Smooth muscle cell (in vitro differentiated cells): ENCODE measurements around the gene PSMB3. TPM values are rescaled to one million over a fixed set of nuclear protein-coding genes. Genes with fewer than 3 reads are reported as not detected.

Source experiments
- DNase-seq: peaks from one replicate; lab custom pipeline; 2025; ENCODE audit not compliant: unreplicated experiment; lab: John Stamatoyannopoulos, UW
- H2AFZ ChIP-seq: fragments of 200-600 bp; sonication (generic); 2 replicates; pipeline ENCODE4 v1.6.0; 2016; ENCODE audit warnings: antibody characterized with exemption, low read depth, mild to moderate bottlenecking
- H3F3A ChIP-seq: fragments of 200-600 bp; sonication (generic); 2 replicates; pipeline ENCODE4 v1.6.0; 2017; ENCODE audit warnings: antibody characterized with exemption, low read depth
- H3K27ac ChIP-seq: fragments of 200-600 bp; sonication (generic); 2 replicates; pipeline ENCODE4 v1.5.1; 2016; ENCODE audit warnings: low read depth, mild to moderate bottlenecking
- H3K27me3 ChIP-seq: fragments of 200-600 bp; sonication (generic); 2 replicates; pipeline ENCODE4 v1.6.1; 2016; ENCODE audit warnings: low read depth, mild to moderate bottlenecking
- H3K36me3 ChIP-seq: fragments of 200-600 bp; sonication (generic); 2 replicates; pipeline ENCODE4 v1.5.1; 2016; ENCODE audit warnings: low read depth
- H3K4me1 ChIP-seq: fragments of 200-600 bp; sonication (generic); 2 replicates; pipeline ENCODE4 v1.5.1; 2016; ENCODE audit warnings: low read depth
- H3K4me2 ChIP-seq: fragments of 200-600 bp; sonication (generic); 2 replicates; pipeline ENCODE4 v1.6.0; 2016; ENCODE audit warnings: mild to moderate bottlenecking
- H3K4me3 ChIP-seq: fragments of 200-600 bp; sonication (generic); 2 replicates; pipeline ENCODE4 v1.5.1; 2016; ENCODE audit warnings: mild to moderate bottlenecking
- H3K79me2 ChIP-seq: fragments of 200-600 bp; sonication (generic); 2 replicates; pipeline ENCODE4 v1.6.0; 2016; ENCODE audit warnings: low read depth, mild to moderate bottlenecking
- H3K9ac ChIP-seq: fragments of 200-600 bp; sonication (generic); 2 replicates; pipeline ENCODE4 v1.6.0; 2016; ENCODE audit warnings: low read depth
- H3K9me3 ChIP-seq: fragments of 200-600 bp; sonication (generic); replicated peaks from 2 replicates; pipeline ENCODE4 v1.5.1; 2016; ENCODE audit warnings: low read depth
- H4K20me1 ChIP-seq: fragments of 200-600 bp; sonication (generic); 2 replicates; pipeline ENCODE4 v1.6.0; 2016; ENCODE audit warnings: low read depth
- WGBS: methylation state at CpG from one replicate; pipeline ENCODE4 v1.1.7; 2016; ENCODE audit warnings: low lambda C conversion rate; 5-methylcytosine and 5-hydroxymethylcytosine counted together
- polyA plus RNA-seq: library from polyadenylated mRNA; unstranded; fragments of >200 nt; fragmentation: Nextera tagmentation; extraction: Ambion mirVana; gene quantifications from 2 replicates; pipeline ENCODE4 v1.2.1, GENCODE V29; 2016
- total RNA-seq: library from RNA; depleted of rRNA; stranded (reverse); fragments of >200 nt; gene quantifications from 2 replicates; pipeline ENCODE4 v1.2.3, GENCODE V29; 2014
- TF ChIP-seq, protein P1 (sequence below): fragments of 200-600 bp; sonication (generic); IDR thresholded peaks from 2 replicates; pipeline ENCODE4 v1.5.1; 2017; ENCODE audit warnings: borderline replicate concordance, mild to moderate bottlenecking, antibody characterized with exemption; ENCODE audit not compliant: insufficient read depth, poor library complexity, severe bottlenecking

PSMB3 gene
- total and polyA plus RNA-seq, 2 experiments from 2014 or later: 312 to 358 TPM

DNA sequence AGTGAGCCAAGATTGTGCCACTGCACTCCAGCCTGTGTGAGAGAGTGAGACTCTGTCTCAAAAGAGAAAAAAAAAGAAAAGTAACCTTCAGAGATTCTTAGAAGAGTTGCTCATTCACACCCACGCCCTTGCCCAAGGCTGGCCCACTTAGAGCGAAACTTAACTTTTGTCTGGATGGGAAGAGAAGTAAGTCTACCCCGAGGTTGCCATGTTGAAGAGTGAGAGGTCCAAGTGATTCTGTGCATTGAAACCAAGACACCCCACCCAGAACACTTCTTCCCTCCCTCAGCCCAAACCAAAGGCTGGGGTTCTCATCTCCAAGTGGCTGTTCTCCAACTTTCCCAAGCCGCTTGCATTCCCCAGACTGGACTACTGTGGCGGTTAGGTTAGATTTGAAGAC, 24.8 kb upstream of the PSMB3 start:
- DNase-seq: no peak
- no peak overlapping the region for H3K4me2 ChIP-seq
- no peak overlapping the region for H3K4me3 ChIP-seq
- 87% methylated on average over 5 of the region's 5 CpGs for WGBS
- H3K36me3 ChIP-seq: no peaks in the 10 kb centered on the region
- peaks cover 5% of the 10 kb centered on the region for H3K4me1 ChIP-seq
- H2AFZ ChIP-seq: no peak overlapping the region
- TF ChIP-seq, protein P1, sequence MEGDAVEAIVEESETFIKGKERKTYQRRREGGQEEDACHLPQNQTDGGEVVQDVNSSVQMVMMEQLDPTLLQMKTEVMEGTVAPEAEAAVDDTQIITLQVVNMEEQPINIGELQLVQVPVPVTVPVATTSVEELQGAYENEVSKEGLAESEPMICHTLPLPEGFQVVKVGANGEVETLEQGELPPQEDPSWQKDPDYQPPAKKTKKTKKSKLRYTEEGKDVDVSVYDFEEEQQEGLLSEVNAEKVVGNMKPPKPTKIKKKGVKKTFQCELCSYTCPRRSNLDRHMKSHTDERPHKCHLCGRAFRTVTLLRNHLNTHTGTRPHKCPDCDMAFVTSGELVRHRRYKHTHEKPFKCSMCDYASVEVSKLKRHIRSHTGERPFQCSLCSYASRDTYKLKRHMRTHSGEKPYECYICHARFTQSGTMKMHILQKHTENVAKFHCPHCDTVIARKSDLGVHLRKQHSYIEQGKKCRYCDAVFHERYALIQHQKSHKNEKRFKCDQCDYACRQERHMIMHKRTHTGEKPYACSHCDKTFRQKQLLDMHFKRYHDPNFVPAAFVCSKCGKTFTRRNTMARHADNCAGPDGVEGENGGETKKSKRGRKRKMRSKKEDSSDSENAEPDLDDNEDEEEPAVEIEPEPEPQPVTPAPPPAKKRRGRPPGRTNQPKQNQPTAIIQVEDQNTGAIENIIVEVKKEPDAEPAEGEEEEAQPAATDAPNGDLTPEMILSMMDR: no peak
- H3K9ac ChIP-seq: no peak overlapping the region
- peaks cover 12% of the 10 kb centered on the region for H3F3A ChIP-seq
- no peaks in the 10 kb centered on the region for H3K79me2 ChIP-seq
- H3K27me3 ChIP-seq: no peaks in the 10 kb centered on the region
- H3K9me3 ChIP-seq: no peaks in the 10 kb centered on the region
- no peak overlapping the region for H3K27ac ChIP-seq
- no peaks in the 10 kb centered on the region for H4K20me1 ChIP-seq

DNA sequence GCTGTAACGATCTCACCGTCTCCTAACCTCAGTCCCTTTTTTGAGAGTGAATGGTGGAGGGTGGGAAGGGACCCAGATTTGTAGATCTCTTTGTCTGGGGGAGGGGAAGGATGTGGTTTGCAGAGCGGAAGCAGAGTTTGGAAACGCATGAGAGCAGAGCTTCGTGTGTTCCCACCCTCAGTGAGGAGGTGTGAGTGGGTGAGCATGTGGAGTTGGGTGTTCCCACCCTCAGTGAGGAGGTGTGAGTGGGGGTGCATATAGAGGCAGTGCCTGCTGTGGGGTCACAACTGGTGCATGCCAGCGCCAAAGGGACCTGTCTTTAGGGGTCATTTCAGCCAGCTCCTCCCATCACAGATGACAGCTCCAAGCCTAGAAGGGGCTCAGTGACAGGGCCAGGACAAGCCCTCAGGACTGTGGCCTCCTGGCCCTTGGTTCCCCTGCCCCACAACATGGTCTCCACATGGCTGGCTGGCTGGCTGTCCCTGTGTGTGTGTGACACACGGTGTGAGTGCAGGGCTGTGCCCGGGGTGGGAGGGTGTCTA, 24.2 kb upstream of the PSMB3 start:
- H3K4me1 ChIP-seq: peaks cover 5% of the 10 kb centered on the region
- H4K20me1 ChIP-seq: no peaks in the 10 kb centered on the region
- no peak overlapping the region for H3K4me3 ChIP-seq
- H3F3A ChIP-seq: peaks cover 12% of the 10 kb centered on the region
- H3K36me3 ChIP-seq: no peaks in the 10 kb centered on the region
- 88% methylated on average over 8 of the region's 8 CpGs for WGBS
- H3K27me3 ChIP-seq: no peaks in the 10 kb centered on the region
- H3K79me2 ChIP-seq: no peaks in the 10 kb centered on the region
- no peak for DNase-seq
- no peak overlapping the region for H3K27ac ChIP-seq
- H3K4me2 ChIP-seq: no peak overlapping the region
- TF ChIP-seq, protein P1: no peak
- H3K9me3 ChIP-seq: no peaks in the 10 kb centered on the region
- no peak overlapping the region for H2AFZ ChIP-seq
- no peak overlapping the region for H3K9ac ChIP-seq

GRCh38 chr17:38729368-38729885, 23.1 kb upstream of the PSMB3 start:
- Histone ChIP-seq H3K9me3 (no peaks in the 10 kb centered on the region), H2AFZ (no peak overlapping the region), H3K4me3 (peak overlapping the region; percentile 72), H3K27ac (no peak overlapping the region), H3K9ac (peak overlapping the region; percentile 60), H3K4me2 (peak overlapping the region; percentile 89), H3K27me3 (no peaks in the 10 kb centered on the region), H3K4me1 (peaks cover 5% of the 10 kb centered on the region), H4K20me1 (peaks cover 7% of the 10 kb centered on the region), H3K36me3 (no peaks in the 10 kb centered on the region), H3K79me2 (no peaks in the 10 kb centered on the region), H3F3A (peaks cover 12% of the 10 kb centered on the region)
- WGBS: 44% methylated on average over 14 of the region's 14 CpGs
- TF ChIP-seq, protein P1: no peak
- no peak for DNase-seq
